Upper lobe of right lung (tissue), 1 donor: ENCODE measurements around the gene IL6. TPM values are rescaled to one million over a fixed set of nuclear protein-coding genes. Genes with fewer than 3 reads are reported as not detected.

Experiments used
- ATAC-seq: fragments of 200-7000 bp; cut with Tn5 transposase; one replicate; pipeline ENCODE4 v1.9.1; 2020; ENCODE audit warnings: mild to moderate bottlenecking, moderate library complexity
- DNase-seq: peaks from one replicate; pipeline ENCODE4 v3.0.0-alpha.2; 2020
- H3K27ac ChIP-seq: fragments of 200-600 bp; one replicate; pipeline ENCODE4 v1.8.0; 2022
- H3K27me3 ChIP-seq: fragments of 200-600 bp; one replicate; pipeline ENCODE4 v1.8.0; 2022; ENCODE audit warnings: mild to moderate bottlenecking
- H3K36me3 ChIP-seq: fragments of 200-600 bp; one replicate; pipeline ENCODE4 v1.8.0; 2022
- H3K4me1 ChIP-seq: fragments of 200-600 bp; one replicate; pipeline ENCODE4 v1.8.0; 2022
- H3K4me3 ChIP-seq: fragments of 200-600 bp; one replicate; pipeline ENCODE4 v1.8.0; 2022; ENCODE audit warnings: mild to moderate bottlenecking
- H3K9me3 ChIP-seq: fragments of 200-600 bp; one replicate; pipeline ENCODE4 v1.8.0; 2022
- intact Hi-C: fragments of 100-400 bp; cut with DNase I; formaldehyde crosslinking; loops from one replicate; pipeline ENCODE4 v1.11.0; 2022
- total RNA-seq: library from RNA; stranded (reverse); fragmentation: NEBNext Ultra II Directional; extraction: Animal tissue kit (Norgen Biotek cat#: 25700); gene quantifications from one replicate; pipeline ENCODE4 v1.2.1, GENCODE V29; 2021
- TF ChIP-seq, protein P1 (sequence below): fragments of 200-600 bp; IDR thresholded peaks from one replicate; pipeline ENCODE4 v1.8.0; 2022; ENCODE audit warnings: antibody characterized with exemption
- donor health status: DM: no; HTN: yes; CAD: no; lungs with severe emphysema.

IL6 gene
- total RNA-seq, 1 donor from 2014 or later = 6.5 TPM

- TF ChIP-seq, protein P1, sequence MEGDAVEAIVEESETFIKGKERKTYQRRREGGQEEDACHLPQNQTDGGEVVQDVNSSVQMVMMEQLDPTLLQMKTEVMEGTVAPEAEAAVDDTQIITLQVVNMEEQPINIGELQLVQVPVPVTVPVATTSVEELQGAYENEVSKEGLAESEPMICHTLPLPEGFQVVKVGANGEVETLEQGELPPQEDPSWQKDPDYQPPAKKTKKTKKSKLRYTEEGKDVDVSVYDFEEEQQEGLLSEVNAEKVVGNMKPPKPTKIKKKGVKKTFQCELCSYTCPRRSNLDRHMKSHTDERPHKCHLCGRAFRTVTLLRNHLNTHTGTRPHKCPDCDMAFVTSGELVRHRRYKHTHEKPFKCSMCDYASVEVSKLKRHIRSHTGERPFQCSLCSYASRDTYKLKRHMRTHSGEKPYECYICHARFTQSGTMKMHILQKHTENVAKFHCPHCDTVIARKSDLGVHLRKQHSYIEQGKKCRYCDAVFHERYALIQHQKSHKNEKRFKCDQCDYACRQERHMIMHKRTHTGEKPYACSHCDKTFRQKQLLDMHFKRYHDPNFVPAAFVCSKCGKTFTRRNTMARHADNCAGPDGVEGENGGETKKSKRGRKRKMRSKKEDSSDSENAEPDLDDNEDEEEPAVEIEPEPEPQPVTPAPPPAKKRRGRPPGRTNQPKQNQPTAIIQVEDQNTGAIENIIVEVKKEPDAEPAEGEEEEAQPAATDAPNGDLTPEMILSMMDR = no peak
- Histone ChIP-seq H3K36me3 (no peaks in the 10 kb centered on the region), H3K4me3 (no peak overlapping the region), H3K27ac (no peak overlapping the region), H3K27me3 (no peaks in the 10 kb centered on the region), H3K4me1 (no peaks in the 10 kb centered on the region), H3K9me3 (no peaks in the 10 kb centered on the region)
- ATAC-seq (no peak), DNase-seq (no peak)
- intact Hi-C loops = no loop called here
These were observed 17.1 kb upstream of the IL6 start for GRCh38 chr7:22709857-22710256.

GRCh38 chr7:22712999-22713398, 14.0 kb upstream of the IL6 start:
- H3K4me1 ChIP-seq = peaks cover 6% of the 10 kb centered on the region
- intact Hi-C loops = no loop called here
- no peak for ATAC-seq
- H3K9me3 ChIP-seq = no peaks in the 10 kb centered on the region
- DNase-seq = no peak
- H3K27ac ChIP-seq = no peak overlapping the region
- H3K27me3 ChIP-seq = no peaks in the 10 kb centered on the region
- H3K36me3 ChIP-seq = no peaks in the 10 kb centered on the region
- H3K4me3 ChIP-seq = no peak overlapping the region
- TF ChIP-seq, protein P1 = no peak

DNA sequence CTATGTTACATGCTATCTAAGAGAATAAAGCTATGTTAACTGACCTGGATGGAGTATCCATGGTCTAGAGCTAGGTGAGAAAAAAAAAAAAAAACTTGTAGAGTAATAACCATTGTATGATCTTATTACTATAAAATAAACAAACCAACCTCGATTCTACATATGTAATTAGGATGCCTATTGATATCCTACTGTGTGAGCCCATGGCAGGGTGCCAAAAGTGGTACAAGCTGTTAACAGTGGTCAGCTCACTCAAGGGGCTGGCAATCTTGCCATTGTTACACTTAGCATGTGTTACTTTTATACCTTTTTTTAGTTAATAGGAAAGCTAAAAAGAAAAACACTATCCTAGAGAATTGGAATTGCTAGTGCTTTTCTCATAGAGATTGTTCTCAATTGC, 13.5 kb upstream of the IL6 start:
- intact Hi-C loops = no loop called here
- Histone ChIP-seq H3K9me3 (no peaks in the 10 kb centered on the region), H3K27ac (no peak overlapping the region), H3K36me3 (no peaks in the 10 kb centered on the region), H3K4me3 (no peak overlapping the region), H3K27me3 (no peaks in the 10 kb centered on the region), H3K4me1 (peaks cover 6% of the 10 kb centered on the region)
- TF ChIP-seq, protein P1 = no peak
- no peak for DNase-seq
- ATAC-seq = no peak

GRCh38 chr7:22715969-22716368, 11.0 kb upstream of the IL6 start:
- no peaks in the 10 kb centered on the region for H3K27me3 ChIP-seq
- TF ChIP-seq, protein P1 = no peak
- intact Hi-C loops = no loop called here

GRCh38 chr7:22717760-22718159, 9.2 kb upstream of the IL6 start:
- peaks cover 12% of the 10 kb centered on the region for H3K4me1 ChIP-seq
- no peaks in the 10 kb centered on the region for H3K36me3 ChIP-seq
- intact Hi-C loops = no loop called here
- DNase-seq (no peak), ATAC-seq (no peak)
- H3K4me3 ChIP-seq = no peak overlapping the region
- H3K27ac ChIP-seq = peak overlapping the region; percentile 5
- TF ChIP-seq, protein P1 = no peak
- no peaks in the 10 kb centered on the region for H3K27me3 ChIP-seq
- no peaks in the 10 kb centered on the region for H3K9me3 ChIP-seq

More at GRCh38 chr7:22715969-22716368, 11.0 kb upstream of the IL6 start:
- no peak for ATAC-seq
- H3K36me3 ChIP-seq = no peaks in the 10 kb centered on the region
- no peaks in the 10 kb centered on the region for H3K9me3 ChIP-seq
- H3K4me1 ChIP-seq = peaks cover 6% of the 10 kb centered on the region
- H3K27ac ChIP-seq = no peak overlapping the region
- no peak for DNase-seq
- no peak overlapping the region for H3K4me3 ChIP-seq

GRCh38 chr7:22718200-22718711, 8.7 kb upstream of the IL6 start:
- H3K27ac ChIP-seq = no peak overlapping the region
- H3K4me1 ChIP-seq = peaks cover 17% of the 10 kb centered on the region
- intact Hi-C loops = no loop called here
- TF ChIP-seq, protein P1 = no peak
- no peak for ATAC-seq
- no peaks in the 10 kb centered on the region for H3K27me3 ChIP-seq
- no peaks in the 10 kb centered on the region for H3K36me3 ChIP-seq
- H3K4me3 ChIP-seq = no peak overlapping the region
- DNase-seq = no peak
- no peaks in the 10 kb centered on the region for H3K9me3 ChIP-seq
